Measurements from ENCODE around the gene CMTM5.

The CMTM5 gene

DNA sequence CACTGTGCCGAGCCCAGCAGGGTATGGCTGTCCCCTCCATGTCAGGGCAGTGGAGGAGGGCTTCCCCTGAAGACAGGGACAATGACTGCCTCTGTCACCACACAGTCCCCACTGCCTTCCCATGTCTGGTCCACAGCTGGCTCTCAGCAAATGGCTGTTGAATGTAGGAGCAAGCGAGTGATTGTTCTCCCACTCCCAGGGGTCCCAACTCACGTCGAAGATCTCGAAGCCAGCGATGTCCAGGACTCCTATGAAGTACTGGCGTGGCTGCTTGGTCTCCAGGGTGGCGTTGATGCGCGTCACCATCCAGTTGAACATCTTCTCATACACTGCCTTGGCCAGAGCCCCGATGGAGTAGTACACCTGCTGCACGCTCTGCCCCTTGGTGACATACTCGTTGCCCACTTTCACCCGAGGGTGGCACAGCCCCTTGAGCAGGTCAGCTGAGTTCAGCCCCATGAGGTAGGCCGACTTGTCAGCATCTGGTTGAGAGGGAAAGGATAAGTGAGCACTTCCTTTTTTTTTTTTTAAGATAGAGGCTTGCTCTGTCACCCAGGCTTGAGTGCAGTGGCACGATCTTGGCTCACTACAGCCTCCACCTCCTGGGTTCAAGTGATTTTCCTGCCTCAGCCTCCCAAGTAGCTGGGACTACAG, 23.8 kb downstream of the CMTM5 start:
- DNase-seq: peak; percentile 12

DNA sequence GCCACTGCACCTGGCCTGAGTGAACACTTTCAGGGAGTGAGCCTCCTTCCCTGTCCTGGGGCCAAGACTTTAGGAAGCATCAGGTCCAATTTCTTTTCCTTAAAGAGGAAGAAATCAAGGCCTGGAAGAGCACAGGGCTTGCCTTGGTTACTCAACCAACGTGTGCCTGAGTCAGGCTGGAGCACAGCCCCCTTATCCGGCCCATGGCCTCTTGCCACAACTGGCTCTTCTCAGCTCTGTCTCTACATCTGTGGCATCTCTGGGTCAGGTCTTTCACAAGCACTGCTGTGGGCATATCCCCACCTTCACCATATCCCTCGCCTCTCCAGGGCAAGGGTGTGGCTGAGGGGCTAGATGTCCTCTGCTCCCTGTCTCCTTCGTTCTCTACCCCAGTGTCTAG, 24.4 kb downstream of the CMTM5 start:
- peak; percentile 29 for DNase-seq

DNA sequence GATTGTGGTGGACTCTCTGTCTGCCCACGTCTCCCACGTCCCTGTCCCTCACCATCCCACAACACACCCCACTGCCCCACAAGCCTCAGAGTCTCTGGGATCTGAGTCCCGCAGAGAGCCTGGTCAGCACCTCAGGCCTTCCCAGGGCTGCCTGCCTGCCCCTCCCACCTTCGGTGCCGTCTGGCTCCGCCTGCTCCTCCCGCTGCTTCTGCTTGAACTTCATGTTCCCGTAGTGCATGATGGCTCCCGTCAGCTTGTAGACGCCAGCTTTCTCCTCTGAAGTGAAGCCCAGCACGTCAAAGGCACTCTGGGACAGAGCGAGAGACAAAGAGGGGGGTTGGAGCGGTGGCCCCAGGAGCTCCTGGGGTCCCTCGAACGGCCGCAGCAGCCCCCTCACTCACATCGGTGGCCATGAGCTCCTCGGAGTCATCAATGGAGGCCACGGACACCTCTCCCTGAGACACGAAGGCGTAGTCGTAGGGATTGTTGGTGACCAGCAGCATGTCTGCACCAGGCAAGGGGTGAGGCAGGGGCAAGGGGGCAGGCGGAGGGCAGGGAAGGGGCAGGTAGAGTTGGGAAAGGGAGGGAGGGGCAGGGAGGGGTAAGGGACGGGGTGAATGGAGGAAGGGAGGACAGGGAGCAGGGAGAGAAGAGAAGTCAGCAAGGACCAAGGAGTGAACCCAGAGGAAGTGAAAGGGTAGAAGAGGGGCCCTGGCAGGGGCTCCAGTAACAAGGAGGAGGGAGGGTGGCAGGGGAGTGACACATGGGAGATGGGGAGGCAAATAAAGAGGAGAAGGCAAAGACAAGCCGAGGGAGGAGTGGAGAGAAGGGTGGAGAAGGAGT, 25.7 kb downstream of the CMTM5 start:
- no peak for DNase-seq

DNA sequence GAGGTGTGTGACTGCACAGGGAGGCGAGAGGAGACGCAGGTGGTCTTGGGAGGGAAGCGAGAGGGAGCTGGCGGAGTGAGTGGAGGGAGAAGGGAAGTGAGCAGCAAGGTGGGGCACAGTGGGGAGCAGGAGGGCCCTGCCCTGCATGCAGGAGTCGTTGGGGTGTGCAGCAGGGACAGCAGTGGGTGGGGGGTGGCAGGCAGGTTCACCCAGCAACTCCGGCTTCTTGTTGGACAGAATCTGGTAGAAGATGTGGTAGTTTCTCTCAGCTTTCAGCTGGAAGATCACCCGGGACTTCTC, 26.2 kb downstream of the CMTM5 start:
- no peak for DNase-seq

DNA sequence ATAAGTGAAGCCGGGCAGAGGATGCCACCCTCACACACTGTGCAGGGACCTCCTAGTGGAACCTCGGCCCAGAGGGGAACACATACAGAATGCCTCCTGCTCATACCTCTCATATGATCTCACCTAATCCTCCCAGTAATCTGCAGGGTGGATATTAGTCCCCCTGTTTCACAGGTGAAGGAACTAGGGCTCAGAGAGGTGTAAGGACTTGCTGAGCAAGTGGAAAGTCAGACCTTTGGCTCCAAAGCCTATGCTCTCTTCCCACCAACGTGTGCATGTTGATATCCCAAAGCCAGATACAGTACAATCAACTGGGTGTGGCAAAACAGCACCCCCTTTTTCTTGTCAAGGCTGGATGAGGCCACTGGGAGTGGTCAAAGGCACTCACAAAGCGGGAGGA, 27.1 kb downstream of the CMTM5 start:
- DNase-seq: no peak

DNA sequence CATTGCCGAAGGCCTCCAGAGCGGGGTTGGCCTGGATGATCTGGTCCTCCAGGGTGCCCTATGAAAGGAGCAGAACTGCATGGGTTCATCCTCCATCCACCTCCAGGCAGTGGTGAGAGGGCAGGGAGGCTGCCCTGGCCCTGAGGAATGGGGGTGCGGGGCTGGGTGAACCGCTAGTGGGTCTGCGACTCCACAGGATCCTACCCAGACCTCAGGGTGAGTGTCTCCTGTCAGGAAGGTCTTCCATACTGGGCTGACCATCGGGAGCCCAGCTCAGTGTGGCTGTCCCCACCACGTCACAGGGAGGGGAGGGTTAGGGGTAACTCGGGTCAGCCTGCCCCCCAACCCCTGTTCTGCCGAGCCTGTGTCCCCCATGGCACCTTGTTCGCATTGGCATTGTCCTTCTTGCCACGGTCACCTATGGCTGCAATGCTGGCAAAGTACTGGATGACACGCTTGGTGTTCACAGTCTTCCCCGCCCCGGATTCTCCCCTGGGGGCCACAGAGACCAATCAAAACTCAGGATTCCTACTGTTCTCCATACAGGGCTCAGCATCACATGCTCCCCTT, 27.6 kb downstream of the CMTM5 start:
- no peak for DNase-seq

DNA sequence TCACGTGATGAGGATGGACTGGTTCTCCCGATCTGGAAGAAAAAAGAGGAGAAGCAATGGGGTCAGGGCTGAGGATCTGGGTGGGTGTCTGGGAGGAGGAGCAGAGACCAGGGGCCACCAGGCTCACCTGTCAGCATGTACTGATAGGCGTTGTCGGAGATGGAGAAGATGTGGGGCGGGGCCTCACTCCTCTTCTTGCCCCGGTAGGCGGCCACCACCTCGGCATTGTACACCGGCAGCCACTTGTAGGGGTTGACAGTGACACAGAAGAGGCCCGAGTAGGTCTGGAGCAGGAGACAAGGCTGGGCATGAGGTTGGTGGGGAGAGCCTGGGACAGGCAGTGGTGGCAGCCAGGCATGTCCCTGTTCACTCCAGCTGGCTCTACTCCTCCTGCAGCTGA, 28.2 kb downstream of the CMTM5 start:
- no peak for DNase-seq

DNA sequence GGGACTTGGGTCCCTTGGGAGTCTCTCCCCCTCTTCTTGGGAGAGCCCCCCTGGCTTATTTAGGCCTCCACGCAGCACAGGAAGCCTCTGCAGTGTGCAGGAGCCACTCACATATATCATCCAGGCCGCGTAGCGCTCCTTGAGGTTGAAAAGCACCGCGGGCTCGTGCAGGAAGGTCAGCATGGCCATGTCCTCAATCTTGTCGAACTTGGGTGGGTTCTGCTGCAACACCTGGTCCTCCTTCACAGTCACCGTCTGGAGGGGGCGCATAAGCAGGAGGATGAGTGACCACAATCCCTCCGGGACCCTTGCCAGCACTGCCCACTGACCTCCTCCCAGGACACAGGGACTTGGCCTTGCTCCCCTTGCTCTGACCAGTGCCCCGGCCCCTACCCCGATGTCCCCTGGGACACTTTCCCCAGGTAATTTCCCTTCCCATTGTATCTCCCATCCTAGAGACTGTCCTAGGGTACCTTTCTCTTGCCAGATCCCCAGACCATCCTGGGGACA, 28.7 kb downstream of the CMTM5 start:
- DNase-seq: no peak

DNA sequence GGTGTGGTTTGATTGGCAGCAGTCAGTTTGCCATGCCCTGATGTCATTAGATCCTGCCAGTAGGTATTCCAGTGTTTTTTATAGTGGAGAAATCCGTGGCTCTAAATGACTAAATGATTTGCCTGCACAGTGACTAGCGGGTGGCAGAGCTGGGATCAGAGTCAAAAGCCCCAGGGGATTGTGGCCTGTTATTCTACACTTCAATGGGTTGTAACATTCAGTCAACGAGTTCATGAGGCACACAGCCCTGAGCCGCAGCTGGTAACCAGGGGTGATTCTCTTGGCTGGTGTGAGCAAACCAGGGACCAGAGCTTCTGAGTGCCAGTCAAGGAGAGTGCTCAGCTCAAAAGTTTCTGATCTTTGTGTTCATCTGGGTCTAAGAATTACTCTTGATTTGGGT, 29.4 kb downstream of the CMTM5 start:
- no peak for DNase-seq

DNA sequence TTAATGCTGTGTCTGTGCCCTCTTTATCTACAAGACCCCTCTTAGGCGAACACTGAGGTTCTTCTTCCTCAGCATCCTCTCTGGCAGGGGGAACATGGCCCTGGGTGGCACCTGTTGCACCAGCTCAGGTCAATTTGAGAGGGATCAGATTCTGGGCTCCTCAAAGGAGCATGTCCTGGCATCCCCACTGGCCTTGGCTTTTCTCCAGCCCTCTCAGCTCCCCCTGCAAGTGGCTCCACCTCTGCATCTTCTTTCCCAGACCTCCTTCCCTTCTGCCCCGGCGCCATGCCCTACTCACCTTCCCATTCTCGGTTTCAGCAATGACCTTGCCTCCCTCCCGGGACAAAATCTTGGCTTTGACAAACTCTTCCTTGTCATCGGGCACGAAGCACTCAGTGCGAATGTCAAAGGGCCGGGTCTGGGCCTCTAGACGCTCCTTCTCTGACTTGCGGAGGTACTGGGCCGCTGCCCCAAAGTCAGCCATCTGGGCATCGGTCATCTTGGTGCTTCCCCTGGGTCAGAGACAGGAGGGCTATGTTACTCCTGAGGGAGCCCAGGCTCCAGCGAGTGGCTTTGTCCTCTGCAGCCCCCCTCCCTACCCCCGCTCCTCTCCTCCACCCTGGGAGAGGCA, 30.0 kb downstream of the CMTM5 start:
- no peak for DNase-seq

DNA sequence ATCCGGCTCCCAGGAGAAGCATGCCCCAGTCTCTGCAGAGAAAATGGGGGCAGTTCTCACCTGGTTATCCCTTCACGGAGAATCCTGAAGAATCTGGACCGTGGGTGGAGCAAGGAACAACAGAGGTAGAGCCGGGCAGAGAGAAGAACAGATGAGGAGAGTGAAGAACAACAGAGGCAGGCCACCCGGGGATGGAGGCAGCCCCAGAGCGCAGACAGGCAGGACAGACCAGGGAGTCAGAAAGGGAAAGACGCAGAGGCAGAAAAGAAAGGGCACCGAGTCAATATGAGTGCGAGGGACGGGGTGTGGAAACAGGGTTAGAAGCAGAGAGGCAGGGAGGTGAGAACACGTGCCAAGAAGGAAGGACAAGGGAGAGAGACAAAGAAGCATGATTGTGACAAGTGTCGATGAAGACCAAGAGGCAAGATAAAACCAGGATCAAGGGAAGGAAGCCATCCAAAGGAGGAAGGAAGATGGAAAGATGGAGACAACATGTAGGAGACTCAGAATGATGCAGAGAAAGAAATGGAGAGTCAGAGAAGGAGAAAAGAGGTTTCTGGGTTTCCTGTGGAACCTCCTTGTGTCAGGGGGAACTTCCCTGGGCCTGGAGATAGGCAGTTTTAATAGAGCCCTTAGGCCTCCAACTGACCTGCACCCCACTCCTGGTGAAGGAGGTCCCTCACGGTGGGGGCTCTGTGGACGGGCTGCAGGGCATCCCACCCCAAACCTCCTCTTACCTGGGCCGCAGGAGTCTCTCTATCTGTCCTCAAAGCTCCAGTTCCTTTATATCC, 30.9 kb downstream of the CMTM5 start, which contains the start of gene MYH6:
TSS of gene MYH6 (minus strand) at position 758 of the 791 bp plus-strand sequence. CDS start 1,050 bp downstream, outside the sequence.
- no peak for DNase-seq

DNA sequence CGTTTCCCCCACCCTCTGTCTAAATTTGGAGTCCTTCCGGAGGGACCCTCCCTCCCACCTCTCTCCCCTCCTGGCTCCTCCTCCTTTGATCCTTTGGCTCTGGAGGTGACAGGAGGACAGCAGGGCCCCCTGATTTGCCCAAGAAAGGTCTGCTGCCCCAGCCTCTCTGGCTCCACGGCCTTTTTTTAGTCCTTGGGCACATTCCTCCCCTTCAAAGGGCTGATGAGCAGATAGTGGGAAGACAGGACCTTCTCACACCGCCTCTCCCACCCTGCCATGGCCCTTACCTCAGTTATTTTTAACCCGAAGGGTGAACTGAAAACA, 31.4 kb downstream of the CMTM5 start:
- no peak for DNase-seq

DNA sequence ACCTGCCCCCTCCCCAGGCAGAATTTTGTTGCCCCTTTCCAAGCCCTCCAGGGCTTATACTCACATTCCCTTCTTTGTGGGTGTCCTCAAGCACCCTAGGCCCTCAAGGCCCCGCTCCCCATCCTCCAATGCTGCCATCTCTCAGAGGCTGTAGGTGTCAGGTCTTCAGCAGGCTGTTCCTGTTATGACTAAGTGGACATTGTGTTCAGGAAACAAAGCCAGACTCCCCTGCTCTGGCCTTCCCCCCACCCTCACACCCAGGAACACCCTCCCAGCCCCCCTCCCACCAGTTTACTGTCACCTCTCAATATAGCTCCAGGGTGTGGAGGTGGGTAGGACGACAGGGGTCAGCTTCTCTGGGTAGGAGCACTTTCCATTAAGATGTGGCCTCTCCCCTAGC, 32.6 kb downstream of the CMTM5 start:
- DNase-seq: no peak

DNA sequence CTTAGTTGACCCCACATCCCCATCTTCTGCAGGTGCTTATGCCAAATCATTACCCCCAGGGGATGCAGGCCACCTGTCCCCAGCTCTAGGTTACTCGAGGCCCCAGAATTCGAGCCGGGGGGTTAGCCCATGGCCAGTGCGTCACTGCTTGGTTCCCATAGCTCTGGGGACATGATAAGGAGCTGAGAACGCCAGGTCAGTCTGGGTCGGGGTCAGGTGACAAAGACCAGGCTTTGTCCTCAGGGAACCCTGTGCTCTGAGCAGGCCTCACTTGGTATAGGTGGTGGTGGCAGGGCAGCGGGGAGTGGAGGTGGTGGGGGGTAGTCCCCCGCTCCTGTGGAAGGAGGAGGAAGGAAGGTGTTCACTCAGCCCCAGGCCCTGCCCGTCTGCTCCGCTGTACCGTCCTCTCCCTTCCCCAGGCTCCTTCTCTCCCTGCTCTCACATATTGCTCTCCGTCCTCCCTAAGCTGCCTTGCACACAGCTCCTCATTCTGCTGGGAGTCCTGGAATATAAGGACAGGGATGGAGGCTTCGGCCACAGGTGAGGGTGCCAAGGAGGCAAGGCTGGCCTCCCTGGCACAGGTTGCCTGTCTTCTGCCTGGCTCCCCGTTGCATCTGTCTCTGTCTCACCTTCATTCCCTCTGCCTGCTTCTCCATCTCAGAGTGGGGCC, 33.3 kb downstream of the CMTM5 start:
- DNase-seq: no peak

DNA sequence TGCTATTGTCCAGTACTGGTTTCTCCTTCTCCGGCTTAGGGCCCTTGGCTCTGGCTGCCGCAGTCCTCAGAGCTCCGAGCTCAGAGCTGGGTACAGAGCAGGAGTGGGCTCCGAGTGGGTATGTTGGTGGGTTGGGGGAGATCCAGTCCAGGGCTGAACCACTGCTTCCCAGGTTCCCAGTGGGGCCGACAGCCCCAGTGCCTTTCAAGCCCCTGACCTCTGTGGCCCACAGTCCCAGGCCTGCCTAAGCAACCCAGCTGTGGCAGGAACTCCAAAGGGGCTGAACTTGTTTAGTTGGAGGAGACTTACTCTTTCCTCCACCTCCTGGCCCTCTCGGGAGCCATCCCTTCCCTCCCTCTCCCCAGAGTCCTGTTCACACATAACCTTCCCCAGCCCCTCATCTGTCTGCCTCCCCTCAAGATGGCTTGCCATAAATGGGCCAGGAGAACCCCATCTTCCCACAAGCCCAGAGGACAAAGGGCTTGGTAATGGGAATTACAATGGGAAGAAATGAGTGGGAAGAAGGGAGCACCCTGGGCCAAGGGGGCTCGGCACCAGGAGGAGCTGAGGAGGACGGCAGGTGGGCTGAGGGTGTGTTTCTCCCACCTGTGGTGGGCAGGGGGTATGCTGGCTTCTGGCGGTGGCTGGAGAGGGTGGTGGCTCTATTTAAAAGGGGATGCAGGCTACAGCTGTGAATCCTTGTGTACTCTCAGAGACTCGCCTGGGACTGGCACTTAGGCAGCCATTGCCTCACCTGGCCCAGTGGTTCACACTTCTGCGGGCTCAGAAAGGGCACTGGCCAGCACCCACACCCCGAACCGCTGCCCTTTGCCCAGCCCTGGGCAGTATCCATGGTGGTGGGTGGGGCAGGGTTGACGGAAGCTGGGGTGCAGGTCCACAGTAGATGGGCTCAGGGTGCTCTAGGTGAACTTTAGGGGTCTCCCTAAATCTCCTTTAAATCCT, 35.0 kb downstream of the CMTM5 start:
- DNase-seq: no peak

DNA sequence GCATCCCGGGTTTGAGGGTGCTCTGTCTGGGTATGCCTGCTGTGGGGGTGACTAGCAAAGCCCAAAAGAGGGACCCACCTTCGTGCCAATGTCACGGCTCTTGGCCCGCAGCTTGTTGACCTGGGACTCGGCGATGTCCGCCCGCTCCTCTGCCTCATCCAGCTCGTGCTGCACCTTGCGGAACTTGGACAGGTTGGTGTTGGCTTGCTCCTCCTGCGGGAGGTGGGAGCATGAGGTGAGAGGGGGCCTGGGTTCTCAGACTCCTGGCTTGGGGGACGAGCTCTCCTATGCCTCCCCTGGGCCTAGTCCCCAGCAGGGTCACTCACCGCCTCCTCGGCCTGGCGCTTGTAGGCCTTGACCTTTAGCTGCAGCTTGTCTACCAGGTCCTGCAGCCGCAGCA, 36.8 kb downstream of the CMTM5 start:
- DNase-seq: no peak

DNA sequence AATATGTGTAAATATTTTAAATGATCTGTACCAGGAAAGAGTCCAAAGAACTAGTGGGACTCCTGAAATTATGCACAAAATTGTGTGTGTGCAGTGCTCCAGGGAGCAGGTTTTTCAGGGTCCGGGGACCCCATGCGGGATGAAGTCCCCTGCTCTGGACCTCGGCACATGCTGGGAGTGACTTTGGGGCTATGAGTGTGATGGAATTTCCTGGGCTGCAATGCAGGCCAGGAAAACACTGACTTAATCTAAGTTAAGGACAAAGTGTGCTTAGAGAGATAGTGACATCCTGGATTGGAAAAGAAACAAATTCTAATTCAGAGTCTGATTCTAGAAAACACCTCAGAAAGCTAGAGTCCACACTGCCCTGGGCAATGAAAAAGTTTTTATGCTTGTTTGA, 37.4 kb downstream of the CMTM5 start:
- no peak for DNase-seq

DNA sequence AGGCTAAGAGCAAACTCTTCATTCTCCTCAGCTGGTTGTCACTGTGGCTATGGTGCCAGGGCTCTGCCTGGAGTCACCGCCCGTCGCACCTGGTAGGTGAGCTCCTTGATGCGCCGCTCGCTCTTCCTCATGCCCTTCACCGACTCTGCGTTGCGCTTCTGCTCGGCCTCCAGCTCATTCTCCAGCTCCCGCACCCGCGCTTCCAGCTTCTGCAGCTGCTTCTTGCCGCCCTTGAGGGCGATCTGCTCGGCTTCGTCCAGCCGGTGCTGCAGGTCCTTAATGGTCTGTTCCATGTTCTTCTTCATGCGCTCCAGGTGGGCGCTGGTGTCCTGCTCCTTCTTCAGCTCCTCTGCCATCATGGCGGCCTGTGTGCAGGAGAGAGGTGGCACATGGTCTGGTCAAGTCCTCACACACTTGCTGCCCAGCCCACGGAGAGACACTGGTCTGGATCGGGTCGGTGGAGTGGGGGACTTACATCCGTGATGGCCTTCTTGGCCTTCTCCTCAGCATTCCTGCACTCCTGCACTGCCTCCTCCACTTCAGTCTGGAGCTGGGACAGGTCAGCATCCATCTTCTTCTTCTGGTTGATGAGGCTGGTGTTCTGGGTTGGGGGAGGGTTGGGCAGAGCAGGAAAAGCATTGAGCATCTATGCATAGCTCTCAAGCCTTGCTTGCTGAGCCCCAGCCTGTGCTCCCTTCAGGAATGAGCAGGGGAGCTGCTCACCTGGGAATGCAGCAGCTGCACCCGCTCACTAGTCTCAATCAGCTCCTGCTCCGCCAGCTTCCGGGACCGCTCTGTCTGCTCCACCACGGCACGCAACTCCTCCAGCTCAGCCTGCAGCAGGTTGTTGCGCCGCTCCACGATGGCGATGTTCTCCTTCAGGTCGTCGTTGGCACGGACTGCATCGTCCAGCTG, 38.3 kb downstream of the CMTM5 start:
- DNase-seq: no peak

DNA sequence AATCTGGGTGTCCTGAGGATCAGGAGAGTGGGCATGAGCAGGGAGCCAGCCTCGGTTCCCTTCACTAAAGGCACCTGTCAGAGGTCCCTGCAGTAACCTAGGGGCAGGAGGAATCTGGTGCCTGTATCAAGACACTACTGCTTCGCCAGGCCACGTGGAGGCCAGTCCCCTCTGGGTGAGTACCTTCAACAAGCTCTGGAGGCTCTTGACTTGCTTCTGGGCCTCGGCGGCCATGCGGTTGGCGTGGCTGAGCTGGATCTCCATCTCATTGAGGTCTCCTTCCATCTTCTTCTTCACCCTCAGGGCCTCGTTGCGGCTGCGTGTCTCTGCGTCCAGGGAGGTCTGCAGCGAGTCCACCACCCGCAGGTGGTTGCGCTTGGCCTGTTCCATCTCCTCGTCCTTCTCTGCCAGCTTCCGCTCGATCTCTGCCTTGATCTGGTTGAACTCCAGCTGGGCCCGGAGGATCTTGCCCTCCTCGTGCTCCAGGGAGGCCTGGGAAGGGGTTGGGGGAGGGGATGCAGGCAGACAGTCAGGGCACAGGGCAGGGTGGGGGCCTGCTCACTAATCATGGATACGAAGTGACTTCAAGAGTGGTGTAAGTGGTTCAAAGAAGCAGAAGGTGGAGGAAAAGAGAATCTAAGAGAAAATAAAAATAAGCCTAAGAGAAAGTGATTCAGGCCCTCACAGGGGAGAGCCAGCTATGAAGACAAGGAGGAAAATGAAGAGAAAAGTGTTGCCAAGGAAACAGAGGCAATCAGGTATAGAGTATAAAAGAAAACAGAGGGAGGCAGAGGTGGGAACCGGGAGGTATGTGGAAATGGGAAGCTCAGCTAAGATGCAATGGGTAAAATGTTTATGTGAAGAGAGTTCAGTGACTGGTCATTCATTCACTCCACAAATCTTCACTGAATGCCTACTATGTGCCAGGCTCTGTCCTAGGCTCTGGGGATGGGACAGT, 39.3 kb downstream of the CMTM5 start:
- no peak for DNase-seq

Data from suppressor macrophage treated with lipopolysaccharide for 4 hours (primary cell).